Neural progenitor cell (in vitro differentiated cells): ENCODE results near the gene CMAS.

Experiments used
- CTCF ChIP-seq: fragments of 200-600 bp; sonication (generic); IDR thresholded peaks from 2 replicates; pipeline ENCODE4 v1.5.1; 2017; ENCODE audit warnings: antibody characterized with exemption, mild to moderate bottlenecking
- EZH2phosphoT487 ChIP-seq: fragments of 200-600 bp; sonication (generic); IDR thresholded peaks from 2 replicates; pipeline ENCODE4 v1.6.1; 2017; ENCODE audit warnings: antibody characterized with exemption

GRCh38 chr12:22034709-22035506, 11.1 kb upstream of the CMAS start:
- no peak for TF ChIP-seq CTCF
- no peak for TF ChIP-seq EZH2phosphoT487
